K562 (cell line): ENCODE data around the gene HSPA4L. TPM values are rescaled to one million over a fixed set of nuclear protein-coding genes. Genes with fewer than 3 reads are reported as not detected.

Experiments
- LARP7 ChIP-seq: fragments of 450-650 bp; IDR thresholded peaks from 2 replicates; pipeline ENCODE4 v1.6.1; 2016
- LEF1 ChIP-seq: fragments of 450-650 bp; IDR thresholded peaks from 2 replicates; pipeline ENCODE4 v1.6.1; 2016; ENCODE audit warnings: mild to moderate bottlenecking
- REST ChIP-seq, 2 experiments: fragments of 450-650 bp; formaldehyde crosslinking in 1 of 2; IDR thresholded peaks; 2 replicates each; pipeline versions ENCODE4 v1.4.0 to v1.6.1; 2014 to 2020; ENCODE audit warnings: mild to moderate bottlenecking in 2 of 2, borderline replicate concordance in 1 of 2, low read depth in 1 of 2
- TRIM25 ChIP-seq: fragments of 450-650 bp; IDR thresholded peaks from 2 replicates; pipeline ENCODE4 v1.7.0; 2016; ENCODE audit warnings: borderline replicate concordance
- polyA plus RNA-seq, 8 experiments: library from polyadenylated mRNA; depleted of rRNA in 4 of 8; stranded (reverse) in 5 of 8; unstranded in 3 of 8; fragments of >200 nt; fragmentation: Nextera tagmentation in 2 of 8; fragmentation: Illumina TruSeq in 1 of 8; extraction: Ambion mirVana in 2 of 8; extraction: Trizol in 1 of 8; gene quantifications; 2 replicates each; pipeline versions ENCODE4 v1.2.1 to v1.2.3, GENCODE V29; 2011 to 2014; ENCODE audit warnings: inconsistent platforms in 1 of 8, missing spikeins in 1 of 8
- total RNA-seq, 7 experiments: library from RNA; depleted of rRNA in 6 of 7; stranded (reverse); fragments of >200 nt in 6 of 7; fragmentation: Illumina TruSeq in 2 of 7; extraction: Trizol in 2 of 7; gene quantifications; 2 replicates each; pipeline versions ENCODE4 v1.2.1 to v1.2.3, GENCODE V29; 2011 to 2021; ENCODE audit warnings: low replicate concordance in 1 of 7

HSPA4L gene
- total and polyA plus RNA-seq, 9 of the 15 experiments (the other 6 are each of a cell fraction or from before 2014, with no cell fraction given), result 12.3 to 37.0 (median 21.7) TPM

- TF ChIP-seq REST (IDR thresholded peaks at IDR 0.05; ENCODE audit: borderline replicate concordance) (no peak), REST (CRISPR knock-in tag; IDR thresholded peaks at IDR 0.05; ENCODE audit: low read depth) (no peak), LARP7 (no peak), TRIM25 (no peak), LEF1 (no peak)
- TF ChIP-seq, all 486 proteins: peak for 3
These were observed 47.1 kb upstream of the HSPA4L start (continued) for GRCh38 chr4:127734976-127735375.
